DOHH2 (cell line): Measurements from ENCODE around the gene SMOC2.

Source experiments
- H3F3A ChIP-seq: fragments of 200-600 bp; sonication (generic), shearing (Covaris generic); 2 replicates; pipeline ENCODE4 v1.6.0; 2016; ENCODE audit warnings: antibody characterized with exemption, mild to moderate bottlenecking; ENCODE audit not compliant: control insufficient read depth, insufficient read depth
- H3K27ac ChIP-seq: fragments of 200-600 bp; sonication (generic); 2 replicates; pipeline ENCODE4 v1.5.1; 2014; ENCODE audit warnings: low read depth, mild to moderate bottlenecking, low read length, moderate library complexity
- H3K27me3 ChIP-seq: fragments of 200-600 bp; sonication (generic); 2 replicates; pipeline ENCODE4 v1.6.1; 2014; ENCODE audit warnings: mild to moderate bottlenecking, low read length, mixed read lengths; ENCODE audit not compliant: control insufficient read depth
- H3K36me3 ChIP-seq: fragments of 200-600 bp; sonication (generic); 2 replicates; pipeline ENCODE4 v1.6.1; 2014; ENCODE audit warnings: mild to moderate bottlenecking, low read length, moderate library complexity, mixed read lengths; ENCODE audit not compliant: control insufficient read depth
- H3K4me1 ChIP-seq: fragments of 200-600 bp; sonication (generic); 2 replicates; pipeline ENCODE4 v1.6.1; 2014; ENCODE audit warnings: mild to moderate bottlenecking, low read length, mixed read lengths; ENCODE audit not compliant: control insufficient read depth
- H3K4me2 ChIP-seq: fragments of 200-600 bp; sonication (generic); 2 replicates; pipeline ENCODE4 v1.6.0; 2014; ENCODE audit warnings: mild to moderate bottlenecking, low read length, moderate library complexity
- H3K4me3 ChIP-seq: fragments of 200-600 bp; sonication (generic); 2 replicates; pipeline ENCODE4 v1.5.1; 2014; ENCODE audit warnings: mild to moderate bottlenecking, low read length, mixed read lengths
- H3K79me2 ChIP-seq: fragments of 200-600 bp; sonication (generic); 2 replicates; pipeline ENCODE4 v1.6.1; 2014; ENCODE audit warnings: mild to moderate bottlenecking, low read length, mixed read lengths; ENCODE audit not compliant: control insufficient read depth
- H3K9me2 ChIP-seq: fragments of 200-600 bp; sonication (generic); replicated peaks from 2 replicates; pipeline ENCODE4 v1.6.1; 2014; ENCODE audit warnings: mild to moderate bottlenecking, low read length, mixed read lengths; ENCODE audit not compliant: control insufficient read depth
- H3K9me3 ChIP-seq: fragments of 200-600 bp; sonication (generic); 2 replicates; pipeline ENCODE4 v1.6.1; 2014; ENCODE audit warnings: antibody characterized with exemption, low read length, mixed read lengths; ENCODE audit not compliant: control insufficient read depth, insufficient read depth
- H4K20me1 ChIP-seq: fragments of 200-600 bp; sonication (generic); 2 replicates; pipeline ENCODE4 v1.6.0; 2014; ENCODE audit warnings: low read depth, mild to moderate bottlenecking, antibody characterized with exemption, low read length, moderate library complexity; ENCODE audit not compliant: control insufficient read depth, insufficient read depth
- CTCF ChIP-seq: fragments of 200-600 bp; sonication (generic); IDR thresholded peaks from one replicate; pipeline ENCODE4 v1.5.1; 2014; ENCODE audit warnings: antibody characterized with exemption, mild to moderate bottlenecking, low read depth, low read length; ENCODE audit not compliant: poor library complexity, severe bottlenecking
- EZH2phosphoT487 ChIP-seq: fragments of 200-600 bp; sonication (generic); IDR thresholded peaks from 2 replicates; pipeline ENCODE4 v1.6.1; 2017; ENCODE audit warnings: borderline replicate concordance, mild to moderate bottlenecking, antibody characterized with exemption, low read length, moderate library complexity, mixed read lengths

The SMOC2 gene

GRCh38 chr6:168576388-168576787 is 135.4 kb downstream of the SMOC2 start:
- Histone ChIP-seq H3K27me3 (no peaks in the 10 kb centered on the region), H3K27ac (no peak overlapping the region), H3K9me3 (peaks cover 12% of the 10 kb centered on the region; the same call in 1 of the 2 replicates), H3K9me2 (no peaks in the 10 kb centered on the region), H3K4me2 (no peak overlapping the region), H3K4me1 (no peaks in the 10 kb centered on the region), H3K4me3 (no peak overlapping the region), H3F3A (no peaks in the 10 kb centered on the region), H3K36me3 (no peaks in the 10 kb centered on the region), H4K20me1 (no peaks in the 10 kb centered on the region), H3K79me2 (no peaks in the 10 kb centered on the region)
- TF ChIP-seq EZH2phosphoT487 (no peak), CTCF (no peak)

DNA sequence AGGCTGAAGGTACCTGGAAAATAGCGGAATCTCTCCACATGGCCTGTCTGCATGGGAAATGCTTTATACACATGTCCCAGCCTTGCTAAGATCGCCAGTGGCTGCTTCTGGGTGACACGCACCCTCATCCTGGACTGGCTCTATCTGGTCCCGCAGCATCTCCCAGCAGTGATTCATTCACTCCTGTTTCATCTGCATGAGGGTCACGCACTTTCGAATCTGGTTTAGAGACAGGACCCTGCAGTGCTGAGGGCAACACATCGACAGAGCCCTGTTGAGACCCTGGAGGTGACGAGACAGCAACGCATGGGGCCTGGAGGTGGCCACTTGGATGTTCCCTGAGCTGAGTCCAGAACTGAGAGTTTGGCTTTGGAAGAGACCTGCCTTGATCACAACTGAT is 136.5 kb downstream of the SMOC2 start:
- H3F3A ChIP-seq, result no peaks in the 10 kb centered on the region
- no peak overlapping the region for H3K4me2 ChIP-seq
- H3K4me3 ChIP-seq, result no peak overlapping the region
- no peaks in the 10 kb centered on the region for H3K36me3 ChIP-seq
- H3K9me3 ChIP-seq, result peaks cover 18% of the 10 kb centered on the region; the same call in 1 of the 2 replicates
- H3K9me2 ChIP-seq, result no peaks in the 10 kb centered on the region
- TF ChIP-seq CTCF, result no peak
- no peak for TF ChIP-seq EZH2phosphoT487
- no peaks in the 10 kb centered on the region for H3K4me1 ChIP-seq
- no peaks in the 10 kb centered on the region for H4K20me1 ChIP-seq
- no peak overlapping the region for H3K27ac ChIP-seq
- H3K27me3 ChIP-seq, result no peaks in the 10 kb centered on the region
- no peaks in the 10 kb centered on the region for H3K79me2 ChIP-seq

GRCh38 chr6:168578036-168578435 is 137.1 kb downstream of the SMOC2 start:
- H3K4me1 ChIP-seq, result no peaks in the 10 kb centered on the region
- no peak for TF ChIP-seq EZH2phosphoT487
- no peak for TF ChIP-seq CTCF
- no peaks in the 10 kb centered on the region for H3K27me3 ChIP-seq
- no peak overlapping the region for H3K27ac ChIP-seq
- H4K20me1 ChIP-seq, result no peaks in the 10 kb centered on the region
- H3K4me2 ChIP-seq, result no peak overlapping the region
- no peaks in the 10 kb centered on the region for H3K9me2 ChIP-seq
- H3K4me3 ChIP-seq, result no peak overlapping the region
- no peaks in the 10 kb centered on the region for H3F3A ChIP-seq
- peaks cover 18% of the 10 kb centered on the region; the same call in 1 of the 2 replicates for H3K9me3 ChIP-seq
- no peaks in the 10 kb centered on the region for H3K79me2 ChIP-seq
- H3K36me3 ChIP-seq, result no peaks in the 10 kb centered on the region
